Measurements from ENCODE around the gene DCTD. TPM values are rescaled to one million over a fixed set of nuclear protein-coding genes. Genes with fewer than 3 reads are reported as not detected.
A peak's percentile ranks its signal among the peaks of the same experiment; 100 is the strongest.

The DCTD gene
- total RNA-seq, 1 donor from 2014 or later: 120 TPM

GRCh38 chr4:182920676-182921075, 3.5 kb upstream of the DCTD start:
- Mint-ChIP-seq H3K36me3 (ENCODE audit: low read depth) (no peaks in the 10 kb centered on the region), H3K27me3 (ENCODE audit: low read depth) (no peaks in the 10 kb centered on the region), H3K4me3 (no peak overlapping the region), H3K4me1 (peaks cover 36% of the 10 kb centered on the region), H3K27ac (ENCODE audit: unreplicated experiment) (no peak overlapping the region), H3K9me3 (no peaks in the 10 kb centered on the region)
- no peak for TF ChIP-seq CTCF (conservative IDR thresholded peaks at IDR 0.05)
- no peak for DNase-seq (ENCODE audit: low read depth, low spot score)

GRCh38 chr4:182918791-182919302, 1.7 kb upstream of the DCTD start:
- peaks cover 37% of the 10 kb centered on the region for H3K4me1 Mint-ChIP-seq
- no peak for DNase-seq (ENCODE audit: low read depth, low spot score)
- no peaks in the 10 kb centered on the region for H3K9me3 Mint-ChIP-seq

GRCh38 chr4:182918044-182918607, 940 bp upstream of the DCTD start:
- H3K4me1 Mint-ChIP-seq: peaks cover 43% of the 10 kb centered on the region
- H3K27me3 Mint-ChIP-seq (ENCODE audit: low read depth): no peaks in the 10 kb centered on the region
- peak; percentile 7 for TF ChIP-seq CTCF (conservative IDR thresholded peaks at IDR 0.05)
- H3K9me3 Mint-ChIP-seq: no peaks in the 10 kb centered on the region
- peak overlapping the region; percentile 88 for H3K4me3 Mint-ChIP-seq
- H3K36me3 Mint-ChIP-seq (ENCODE audit: low read depth): peaks cover 1% of the 10 kb centered on the region
- DNase-seq (ENCODE audit: low read depth, low spot score): no peak
- H3K27ac Mint-ChIP-seq (ENCODE audit: unreplicated experiment): peak overlapping the region; percentile 95

More at GRCh38 chr4:182918791-182919302, 1.7 kb upstream of the DCTD start:
- H3K36me3 Mint-ChIP-seq (ENCODE audit: low read depth): no peaks in the 10 kb centered on the region
- H3K4me3 Mint-ChIP-seq: peak overlapping the region; percentile 88
- H3K27me3 Mint-ChIP-seq (ENCODE audit: low read depth): no peaks in the 10 kb centered on the region
- H3K27ac Mint-ChIP-seq (ENCODE audit: unreplicated experiment): no peak overlapping the region
- no peak for TF ChIP-seq CTCF (conservative IDR thresholded peaks at IDR 0.05)

- Mint-ChIP-seq H3K4me3 (peak overlapping the region; percentile 87), H3K36me3 (ENCODE audit: low read depth) (peaks cover 12% of the 10 kb centered on the region), H3K27ac (ENCODE audit: unreplicated experiment) (peak overlapping the region; percentile 89), H3K27me3 (ENCODE audit: low read depth) (no peaks in the 10 kb centered on the region), H3K4me1 (peaks cover 54% of the 10 kb centered on the region), H3K9me3 (no peaks in the 10 kb centered on the region)
- no peak for TF ChIP-seq CTCF (conservative IDR thresholded peaks at IDR 0.05)
- DNase-seq (ENCODE audit: low read depth, low spot score): peak; percentile 40
Observed at GRCh38 chr4:182916483-182917181, 554 bp downstream of the DCTD start.

GRCh38 chr4:182914357-182914756, 2.8 kb downstream of the DCTD start:
- DNase-seq (ENCODE audit: low read depth, low spot score): no peak
- Mint-ChIP-seq H3K9me3 (no peaks in the 10 kb centered on the region), H3K27ac (ENCODE audit: unreplicated experiment) (peak overlapping the region; percentile 44), H3K36me3 (ENCODE audit: low read depth) (peaks cover 17% of the 10 kb centered on the region), H3K27me3 (ENCODE audit: low read depth) (no peaks in the 10 kb centered on the region), H3K4me1 (peaks cover 47% of the 10 kb centered on the region), H3K4me3 (no peak overlapping the region)
- TF ChIP-seq CTCF (conservative IDR thresholded peaks at IDR 0.05): no peak

All from neural crest cell (in vitro differentiated cells).